GM21737 (cell line): ENCODE measurements around the gene TMEM128.
"Not testable (repeated sequence)": the region's sequence is repeated elsewhere in the genome, so short reads cannot be mapped to it uniquely, and the experiment has no call there.

Experiments
- ATAC-seq: cut with Tn5 transposase; IDR thresholded peaks from one replicate; pipeline ENCODE4 v1.9.1; 2021; ENCODE audit warnings: mild to moderate bottlenecking, moderate library complexity; ENCODE audit not compliant: unreplicated experiment

TMEM128 gene

GRCh38 chr4:4257705-4258104 lies 9.7 kb upstream of the TMEM128 start:
- ATAC-seq = not testable (repeated sequence)

- no peak for ATAC-seq
Observed at GRCh38 chr4:4256799-4257198, 8.8 kb upstream of the TMEM128 start.

- ATAC-seq = no peak
Observed at GRCh38 chr4:4254666-4255065, 6.6 kb upstream of the TMEM128 start.

GRCh38 chr4:4254199-4254598 lies 6.2 kb upstream of the TMEM128 start:
- no peak for ATAC-seq

- no peak for ATAC-seq
Observed at GRCh38 chr4:4249866-4250265, 1.8 kb upstream of the TMEM128 start.

GRCh38 chr4:4249342-4249741 lies 1.3 kb upstream of the TMEM128 start:
- ATAC-seq = not testable (repeated sequence)

- no peak for ATAC-seq
Observed at GRCh38 chr4:4248885-4249203, 821 bp upstream of the TMEM128 start.

GRCh38 chr4:4247696-4248028 lies 361 bp downstream of the TMEM128 start:
- ATAC-seq = no peak

GRCh38 chr4:4245172-4245571 lies 2.9 kb downstream of the TMEM128 start:
- ATAC-seq = no peak

GRCh38 chr4:4239551-4239950 lies 8.5 kb downstream of the TMEM128 start:
- not testable (repeated sequence) for ATAC-seq

GRCh38 chr4:4233610-4234009 lies 14.4 kb downstream of the TMEM128 start:
- ATAC-seq = no peak

- no peak for ATAC-seq
Observed at GRCh38 chr4:4228356-4228668, 19.7 kb downstream of the TMEM128 start.

- no peak for ATAC-seq
Observed at GRCh38 chr4:4227510-4228355, 20.3 kb downstream of the TMEM128 start.

- no peak for ATAC-seq
Observed at GRCh38 chr4:4226606-4227438, 21.2 kb downstream of the TMEM128 start, which contains the start of gene OTOP1. OTOP1 (minus strand) TSS chr4:4226929; CDS start chr4:4226864, 65 bp downstream.

- ATAC-seq = no peak
Observed at GRCh38 chr4:4225915-4226605, 22.0 kb downstream of the TMEM128 start.

GRCh38 chr4:4217113-4217512 lies 30.9 kb downstream of the TMEM128 start:
- no peak for ATAC-seq

GRCh38 chr4:4216648-4217047 lies 31.4 kb downstream of the TMEM128 start:
- no peak for ATAC-seq

- not testable (repeated sequence) for ATAC-seq
Observed at GRCh38 chr4:4213674-4214073, 34.3 kb downstream of the TMEM128 start.

- ATAC-seq = no peak
Observed at GRCh38 chr4:4206204-4206603, 41.8 kb downstream of the TMEM128 start.

GRCh38 chr4:4204401-4204745 lies 43.6 kb downstream of the TMEM128 start:
- no peak for ATAC-seq

- no peak for ATAC-seq
Observed at GRCh38 chr4:4203688-4204400, 44.2 kb downstream of the TMEM128 start.
